ENCODE data around the gene ZNF202. TPM values are rescaled to one million over a fixed set of nuclear protein-coding genes. Genes with fewer than 3 reads are reported as not detected.

The ZNF202 gene
- total and polyA plus RNA-seq, 2 of the 13 experiments (the other 11 are each of a cell fraction or from before 2014, with no cell fraction given), result 7.7 to 7.9 TPM

DNA sequence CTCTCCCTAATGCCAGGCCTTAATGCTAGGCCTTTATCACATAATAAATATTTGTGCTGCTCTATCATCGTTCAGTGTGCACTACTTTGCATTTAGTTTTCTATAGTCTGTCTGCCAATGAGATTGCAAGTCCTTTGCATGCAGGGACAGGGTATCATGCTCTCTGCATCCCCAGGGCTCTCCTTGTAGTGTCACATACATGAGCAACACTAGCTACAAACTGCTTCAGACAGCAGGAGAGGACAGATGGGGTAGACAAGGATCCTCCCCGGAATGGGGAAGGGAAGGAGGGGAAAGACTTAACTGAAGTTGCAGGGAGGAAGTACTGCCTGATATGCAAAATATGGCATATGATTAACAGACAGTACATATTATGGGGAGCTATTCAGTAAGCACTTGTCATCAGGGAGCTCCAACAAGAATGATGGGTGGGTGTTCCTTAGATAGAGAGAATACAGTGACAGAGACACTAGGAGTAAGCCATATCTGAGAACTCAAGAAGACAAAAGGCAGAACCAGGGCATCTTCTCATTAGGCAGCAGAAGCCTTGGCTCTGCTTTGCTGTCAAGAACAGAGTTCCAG is 42.8 kb downstream of the ZNF202 start:
- Histone ChIP-seq H4K20me1 (ENCODE audit: insufficient read depth, low read length) (no peaks in the 10 kb centered on the region), H2AFZ (ENCODE audit: low read length) (no peak overlapping the region), H3K79me2 (ENCODE audit: insufficient read depth, low read length) (no peaks in the 10 kb centered on the region), H3K4me3 (replicated peaks in 1 of 3; ENCODE audit: insufficient read depth in 1 of 3, low read depth in 2 of 3, low read length in 3 of 3) (no peak overlapping the region), H3K36me3 (replicated peaks in 1 of 2; ENCODE audit: control insufficient read depth in 1 of 2, insufficient read depth in 2 of 2, low read length in 2 of 2) (no peaks in the 10 kb centered on the region), H3K9me3 (ENCODE audit: low read length) (no peaks in the 10 kb centered on the region), H3K4me1 (ENCODE audit: insufficient read depth, low read length) (no peaks in the 10 kb centered on the region), H3K4me2 (ENCODE audit: low read depth, low read length) (no peak overlapping the region), H3K9ac (ENCODE audit: insufficient read depth, low read depth, low read length) (no peak overlapping the region), H3K27me3 (ENCODE audit: control insufficient read depth in 1 of 2, insufficient read depth in 2 of 2, low read length in 2 of 2) (peaks cover 2 to 5% of the 10 kb centered on the region in 2 experiments; a peak in 2 of 5 replicates), H3K27ac (ENCODE audit: extremely low read length, insufficient read depth, low read length) (no peak overlapping the region)
- BruUV-seq (replicated peaks), result no TSS peak
- ChIA-PET POLR2A (no interaction called here), CTCF (ENCODE audit: low intra/inter-chr PET ratio, low total read pairs) (no interaction called here)
- intact Hi-C loops (cut with micrococcal nuclease; ENCODE audit: unreplicated experiment), result no loop called here
- WGBS (ENCODE audit: low lambda C conversion rate), result 0% methylated on average over 2 of the region's 2 CpGs
- ATAC-seq, result no peak
- no peak for DNase-seq (ENCODE audit: low spot score)
- in situ Hi-C loops (cut with HindIII; ENCODE audit: extremely low pct_ligation_motif_present, low pct_unique_long_range_greater_than_20kb), result no loop called here
- no peak for TF ChIP-seq ZNF83 (CRISPR knock-in tag; IDR thresholded peaks at IDR 0.05; ENCODE audit: borderline replicate concordance)
- no peak for TF ChIP-seq FUBP1 (CRISPR knock-in tag; IDR thresholded peaks at IDR 0.05; ENCODE audit: borderline replicate concordance)
- no peak for TF ChIP-seq REXO4 (CRISPR knock-in tag; IDR thresholded peaks at IDR 0.05; ENCODE audit: borderline replicate concordance)
- TF ChIP-seq BATF2 (CRISPR knock-in tag; IDR thresholded peaks at IDR 0.05), result no peak
- TF ChIP-seq CBFB (CRISPR knock-in tag; IDR thresholded peaks at IDR 0.05), result no peak
- no peak for TF ChIP-seq ATF7 (IDR thresholded peaks at IDR 0.05)
- TF ChIP-seq ATF7 (CRISPR knock-in tag; IDR thresholded peaks at IDR 0.05), result no peak
- no peak for FAIRE-seq
